GM21526 (cell line): Measurements from ENCODE around the gene RAI1.

ENCODE experiments used
- ATAC-seq: cut with Tn5 transposase; IDR thresholded peaks from one replicate; pipeline ENCODE4 v1.9.1; 2021; ENCODE audit warnings: moderate library complexity; ENCODE audit not compliant: unreplicated experiment, low FRiP score

Gene RAI1

GRCh38 chr17:17851103-17852002 is 170.1 kb downstream of the RAI1 start:
- no peak for ATAC-seq

GRCh38 chr17:17852930-17853329 is 171.7 kb downstream of the RAI1 start:
- no peak for ATAC-seq

GRCh38 chr17:17853811-17854447 is 172.7 kb downstream of the RAI1 start:
- ATAC-seq: no peak

GRCh38 chr17:17855976-17856375 is 174.7 kb downstream of the RAI1 start:
- ATAC-seq: no peak

GRCh38 chr17:17856386-17856785 is 175.1 kb downstream of the RAI1 start:
- ATAC-seq: no peak

- no peak for ATAC-seq
Observed at GRCh38 chr17:17857496-17857895, 176.2 kb downstream of the RAI1 start.

- ATAC-seq: no peak
Observed at GRCh38 chr17:17859909-17860765, 178.9 kb downstream of the RAI1 start.

- no peak for ATAC-seq
Observed at GRCh38 chr17:17860766-17861107, 179.5 kb downstream of the RAI1 start.
